Keratinocyte (primary cell): ENCODE data around the gene RBBP6. TPM values are rescaled to one million over a fixed set of nuclear protein-coding genes. Genes with fewer than 3 reads are reported as not detected.

Experiments
- DNase-seq: peaks from one replicate; pipeline ENCODE4 v3.0.0-alpha.2; 2011; ENCODE audit warnings: low read depth, missing footprints, low spot score
- FAIRE-seq: peaks from 2 replicates; lab custom pipeline; 2011; peaks lifted over from hg19 to GRCh38; lab: Jason Lieb, UNC
- H2AFZ ChIP-seq: 2 replicates; pipeline ENCODE4 v1.6.0; 2012; ENCODE audit warnings: low read length, control low read depth, inconsistent platforms; ENCODE audit not compliant: control insufficient read depth
- H3K27ac ChIP-seq: 2 replicates; pipeline ENCODE4 v1.5.1; 2011; ENCODE audit warnings: low read length; ENCODE audit not compliant: control insufficient read depth, insufficient read depth
- H3K27me3 ChIP-seq: 3 replicates; pipeline ENCODE4 v1.6.0; 2011; ENCODE audit warnings: low read length; ENCODE audit not compliant: control insufficient read depth, insufficient read depth; ENCODE audit errors: extremely low read depth
- H3K36me3 ChIP-seq, 2 experiments: 2 replicates in 1 of 2; 3 replicates in 1 of 2; pipeline ENCODE4 v1.5.1; 2011; ENCODE audit warnings: low read length in 2 of 2, mild to moderate bottlenecking in 1 of 2; ENCODE audit not compliant: control insufficient read depth in 2 of 2, insufficient read depth in 2 of 2; ENCODE audit errors: extremely low read depth in 1 of 2
- H3K4me1 ChIP-seq: 3 replicates; pipeline ENCODE4 v1.5.1; 2011; ENCODE audit warnings: low read length; ENCODE audit not compliant: control insufficient read depth, insufficient read depth; ENCODE audit errors: extremely low read depth
- H3K4me2 ChIP-seq: 3 replicates; pipeline ENCODE4 v1.6.0; 2011; ENCODE audit warnings: low read depth, low read length; ENCODE audit not compliant: control insufficient read depth, insufficient read depth; ENCODE audit errors: extremely low read depth
- H3K4me3 ChIP-seq, 3 experiments: fragments of 200-600 bp in 1 of 3; sonication (generic) in 1 of 3; 2 replicates in 2 of 3; 3 replicates in 1 of 3; pipeline ENCODE4 v1.5.1; 2011 to 2016; ENCODE audit warnings: low read length in 3 of 3, mild to moderate bottlenecking in 3 of 3, control low read depth in 2 of 3, inconsistent platforms in 1 of 3, low read depth in 1 of 3, mixed read lengths in 1 of 3, mixed run types in 1 of 3, moderate library complexity in 1 of 3; ENCODE audit not compliant: control insufficient read depth in 2 of 3, insufficient read depth in 2 of 3; ENCODE audit errors: extremely low read depth in 1 of 3
- H3K79me2 ChIP-seq: 2 replicates; pipeline ENCODE4 v1.6.0; 2012; ENCODE audit warnings: low read length; ENCODE audit not compliant: control insufficient read depth, insufficient read depth
- H3K9ac ChIP-seq: 3 replicates; pipeline ENCODE4 v1.6.0; 2011; ENCODE audit warnings: low read length; ENCODE audit not compliant: control insufficient read depth, insufficient read depth; ENCODE audit errors: extremely low read depth
- H3K9me1 ChIP-seq: 3 replicates; pipeline ENCODE4 v1.6.0; 2011; ENCODE audit warnings: low read length; ENCODE audit not compliant: control insufficient read depth, insufficient read depth; ENCODE audit errors: extremely low read depth
- H3K9me3 ChIP-seq: 2 replicates; pipeline ENCODE4 v1.5.1; 2012; ENCODE audit warnings: low read depth, low read length; ENCODE audit not compliant: control insufficient read depth
- H4K20me1 ChIP-seq: 3 replicates; pipeline ENCODE4 v1.6.0; 2011; ENCODE audit warnings: low read length; ENCODE audit not compliant: control insufficient read depth, insufficient read depth; ENCODE audit errors: extremely low read depth
- EZH2 ChIP-seq: IDR thresholded peaks from one replicate; pipeline ENCODE4 v1.6.1; 2012; ENCODE audit warnings: inconsistent platforms, mild to moderate bottlenecking, low read length, moderate library complexity
- dilution Hi-C: fragments of 300-500 bp; cut with MboI; formaldehyde crosslinking; loops from one replicate; pipeline ENCODE4 v1.7.0; 2020; ENCODE audit warnings: low sequenced_read_pairs; ENCODE audit not compliant: extremely low pct_ligation_motif_present
- polyA plus RNA-seq, 5 experiments: library from polyadenylated mRNA; depleted of rRNA in 3 of 5; stranded (reverse) in 3 of 5; stranded (forward) in 1 of 5; unstranded in 1 of 5; fragments of >200 nt; gene quantifications; 1 replicate in 1 of 5; 2 replicates in 3 of 5; 3 replicates in 1 of 5; pipeline versions ENCODE4 v1.2.1 to v1.2.3, GENCODE V29; 2011 to 2012; ENCODE audit warnings: missing spikeins in 2 of 5, low read depth in 1 of 5, low replicate concordance in 1 of 5
- TF ChIP-seq, protein P1 (sequence below), 3 experiments: IDR thresholded peaks in 1 of 3; conservative IDR thresholded peaks in 1 of 3; optimal IDR thresholded peaks in 1 of 3; 2 replicates in 2 of 3; 3 replicates in 1 of 3; pipeline versions ENCODE3 to v1.5.1; 2011; ENCODE audit warnings: low read length in 3 of 3, mild to moderate bottlenecking in 3 of 3, moderate library complexity in 2 of 3, control low read depth in 1 of 3, inconsistent platforms in 1 of 3; ENCODE audit not compliant: insufficient read depth in 2 of 3; ENCODE audit errors: extremely low read depth in 1 of 3

Gene RBBP6
- polyA plus RNA-seq, 1 donor (not counting 4 experiments of a cell fraction or from before 2014, with no cell fraction given) = 32.1 TPM

DNA sequence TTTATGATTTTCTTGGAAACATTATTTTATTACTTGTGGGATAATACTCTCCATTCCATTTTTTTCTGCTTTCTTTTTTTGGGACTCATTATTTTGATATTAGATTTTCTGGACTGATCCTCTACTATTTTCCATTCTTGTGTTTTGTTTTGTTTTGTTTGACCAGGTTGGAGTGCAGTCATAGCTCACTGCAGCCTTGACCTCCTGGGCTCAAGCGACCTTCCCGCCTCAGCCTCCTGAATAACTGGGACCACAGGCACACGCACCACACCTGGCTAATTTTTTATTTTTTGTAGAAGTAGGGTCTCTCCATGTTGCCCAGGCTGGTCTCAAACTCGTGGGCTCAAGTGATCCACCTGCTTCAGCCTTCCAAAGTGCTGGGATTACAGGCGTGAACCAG, 44.1 kb downstream of the RBBP6 start:
- Histone ChIP-seq H3K4me3 (no peak overlapping the region), H3K4me2 (no peak overlapping the region), H3K27me3 (no peaks in the 10 kb centered on the region), H3K36me3 (no peaks in the 10 kb centered on the region), H3K27ac (no peak overlapping the region), H4K20me1 (no peaks in the 10 kb centered on the region), H3K9me1 (no peaks in the 10 kb centered on the region), H3K9ac (no peak overlapping the region), H2AFZ (no peak overlapping the region), H3K4me1 (peaks cover 7% of the 10 kb centered on the region), H3K79me2 (no peaks in the 10 kb centered on the region), H3K9me3 (no peaks in the 10 kb centered on the region)
- TF ChIP-seq EZH2 = no peak
- dilution Hi-C loops = no loop called here
- DNase-seq (no peak), FAIRE-seq (no peak)

DNA sequence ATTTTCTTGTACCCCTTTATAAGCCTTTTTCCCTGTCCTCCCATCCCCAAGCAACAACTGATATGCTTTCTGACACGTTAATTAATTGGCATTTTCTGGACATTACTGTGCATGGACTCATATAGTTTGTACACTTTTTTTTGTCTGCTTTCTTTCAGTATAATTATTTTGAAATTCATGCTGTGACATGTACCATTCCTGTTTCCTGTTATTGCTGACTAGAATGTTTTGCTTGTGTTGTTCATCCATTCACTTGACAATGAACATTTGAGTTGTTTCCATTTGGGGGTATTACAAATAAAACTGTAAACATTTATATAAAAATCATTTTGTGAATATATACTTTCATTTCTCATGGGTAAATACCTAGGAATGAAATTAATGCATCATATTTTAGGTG, 50.6 kb downstream of the RBBP6 start:
- dilution Hi-C loops = no loop called here

More for the DNA sequence above, 50.6 kb downstream of the RBBP6 start:
- Histone ChIP-seq H3K4me1 (peaks cover 7% of the 10 kb centered on the region), H3K9me1 (no peaks in the 10 kb centered on the region), H2AFZ (no peak overlapping the region), H3K4me3 (no peak overlapping the region), H3K27me3 (no peaks in the 10 kb centered on the region), H3K79me2 (no peaks in the 10 kb centered on the region), H3K36me3 (no peaks in the 10 kb centered on the region), H4K20me1 (no peaks in the 10 kb centered on the region), H3K9ac (no peak overlapping the region), H3K4me2 (no peak overlapping the region), H3K9me3 (no peaks in the 10 kb centered on the region), H3K27ac (no peak overlapping the region)
- DNase-seq = no peak
- no peak for FAIRE-seq
- no peak for TF ChIP-seq EZH2
- TF ChIP-seq, protein P1, sequence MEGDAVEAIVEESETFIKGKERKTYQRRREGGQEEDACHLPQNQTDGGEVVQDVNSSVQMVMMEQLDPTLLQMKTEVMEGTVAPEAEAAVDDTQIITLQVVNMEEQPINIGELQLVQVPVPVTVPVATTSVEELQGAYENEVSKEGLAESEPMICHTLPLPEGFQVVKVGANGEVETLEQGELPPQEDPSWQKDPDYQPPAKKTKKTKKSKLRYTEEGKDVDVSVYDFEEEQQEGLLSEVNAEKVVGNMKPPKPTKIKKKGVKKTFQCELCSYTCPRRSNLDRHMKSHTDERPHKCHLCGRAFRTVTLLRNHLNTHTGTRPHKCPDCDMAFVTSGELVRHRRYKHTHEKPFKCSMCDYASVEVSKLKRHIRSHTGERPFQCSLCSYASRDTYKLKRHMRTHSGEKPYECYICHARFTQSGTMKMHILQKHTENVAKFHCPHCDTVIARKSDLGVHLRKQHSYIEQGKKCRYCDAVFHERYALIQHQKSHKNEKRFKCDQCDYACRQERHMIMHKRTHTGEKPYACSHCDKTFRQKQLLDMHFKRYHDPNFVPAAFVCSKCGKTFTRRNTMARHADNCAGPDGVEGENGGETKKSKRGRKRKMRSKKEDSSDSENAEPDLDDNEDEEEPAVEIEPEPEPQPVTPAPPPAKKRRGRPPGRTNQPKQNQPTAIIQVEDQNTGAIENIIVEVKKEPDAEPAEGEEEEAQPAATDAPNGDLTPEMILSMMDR (optimal IDR thresholded peaks at IDR 0.05 in 1 of 3, IDR thresholded peaks at IDR 0.05 in 1 of 3, conservative IDR thresholded peaks at IDR 0.05 in 1 of 3; ENCODE audit: extremely low read depth in 1 of 3, insufficient read depth in 2 of 3, low read length in 3 of 3) = no peak
